Tibial artery (tissue), 4 donors: Measurements from ENCODE around the gene ENTREP3.

ENCODE experiments used
- DNase-seq, 2 donors: peaks; one replicate each; pipeline ENCODE4 v3.0.0-alpha.2; 2019
- H3K27ac ChIP-seq, 2 donors: fragments of 200-600 bp; sonication (generic) in 1 of 2; 1 replicate in 1 of 2; 2 replicates in 1 of 2; pipeline ENCODE4 v1.5.1; 2018 to 2019; ENCODE audit warnings: mild to moderate bottlenecking in 1 of 2
- H3K27me3 ChIP-seq, 2 donors: fragments of 200-600 bp; sonication (generic) in 1 of 2; one replicate each; pipeline versions ENCODE4 v1.5.1 to v1.6.0; 2016 to 2019
- H3K36me3 ChIP-seq, 3 donors: fragments of 200-600 bp; sonication (generic) in 2 of 3; one replicate each; pipeline ENCODE4 v1.5.1; 2016 to 2019; ENCODE audit warnings: mild to moderate bottlenecking in 2 of 3
- H3K4me1 ChIP-seq, 4 donors: fragments of 200-600 bp; sonication (generic) in 2 of 4; 1 replicate in 3 of 4; 2 replicates in 1 of 4; pipeline ENCODE4 v1.5.1; 2016 to 2019
- H3K4me3 ChIP-seq, 2 donors: fragments of 200-600 bp; sonication (generic) in 1 of 2; 1 replicate in 1 of 2; 2 replicates in 1 of 2; pipeline ENCODE4 v1.5.1; 2018 to 2019; ENCODE audit warnings: mild to moderate bottlenecking in 2 of 2
- H3K9me3 ChIP-seq, 3 donors: fragments of 200-600 bp; sonication (generic) in 1 of 3; one replicate each; pipeline ENCODE4 v1.5.1; 2016 to 2019
- intact Hi-C: fragments of 100-400 bp; cut with DNase I; formaldehyde crosslinking; loops from one replicate; pipeline ENCODE4 v1.15.0; 2023; ENCODE audit warnings: low total_unique reads
- TF ChIP-seq, protein P1 (sequence below), 2 experiments: fragments of 200-600 bp in 1 of 2; fragments of 450-650 bp in 1 of 2; IDR thresholded peaks; one replicate each; pipeline ENCODE4 v1.5.1; 2017 to 2019; ENCODE audit warnings: antibody characterized with exemption in 2 of 2, mild to moderate bottlenecking in 1 of 2, moderate library complexity in 1 of 2

Gene ENTREP3

DNA sequence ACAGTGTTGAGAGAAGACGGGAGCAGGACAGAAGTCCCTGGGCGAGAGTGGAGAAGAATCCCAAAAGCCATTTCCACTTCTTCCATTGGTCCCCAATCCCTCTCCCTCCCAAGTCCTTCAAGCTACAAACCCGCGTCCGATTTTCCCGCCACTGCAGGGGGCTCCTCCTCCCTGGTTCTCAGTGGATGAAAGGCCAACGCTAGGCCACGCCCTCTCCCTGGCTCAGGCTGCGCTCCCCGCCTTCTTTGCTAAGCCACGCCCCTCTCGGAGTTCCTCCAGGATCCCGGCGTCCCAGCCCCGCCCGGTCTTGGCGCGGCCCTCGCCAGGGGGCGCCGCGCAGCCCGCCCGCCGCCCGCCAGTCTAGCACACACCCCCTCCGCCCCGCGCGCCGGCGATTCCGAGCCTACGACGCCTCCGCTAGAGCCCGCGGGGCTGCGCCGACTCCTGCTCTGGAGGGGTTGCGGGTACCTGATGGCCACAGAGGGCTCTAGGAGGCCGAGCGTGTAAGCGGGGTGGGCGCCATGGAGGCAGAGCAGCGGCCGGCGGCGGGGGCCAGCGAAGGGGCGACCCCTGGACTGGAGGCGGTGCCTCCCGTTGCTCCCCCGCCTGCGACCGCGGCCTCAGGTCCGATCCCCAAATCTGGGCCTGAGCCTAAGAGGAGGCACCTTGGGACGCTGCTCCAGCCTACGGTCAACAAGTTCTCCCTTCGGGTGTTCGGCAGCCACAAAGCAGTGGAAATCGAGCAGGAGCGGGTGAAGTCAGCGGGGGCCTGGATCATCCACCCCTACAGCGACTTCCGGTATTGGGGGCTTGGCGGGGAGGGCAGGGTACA is 22.0 kb upstream of the ENTREP3 start, which contains the start of gene HCN3:
Gene HCN3, plus strand, starts transcription at position 394 of the 832 bp plus-strand sequence. Its CDS starts 128 bp downstream, at position 522.
- H3K9me3 ChIP-seq, result no peaks in the 10 kb centered on the region
- H3K4me3 ChIP-seq, result peak within 1 kb of the TSS; percentile 59 to 77
- no peaks in the 10 kb centered on the region for H3K36me3 ChIP-seq
- DNase-seq, result peak; percentile 97 to 98
- peaks cover 17 to 28% (median 24%) of the 10 kb centered on the region in 4 donors for H3K4me1 ChIP-seq
- intact Hi-C loops, result loop anchor here (5.0 to 10.0 kb wide), 3 partner anchors 45 to 315 kb away; partner anchors contain the start of genes ASH1L and RUSC1
- peak within 1 kb of the TSS; percentile 60 to 66 for H3K27ac ChIP-seq
- TF ChIP-seq, protein P1, sequence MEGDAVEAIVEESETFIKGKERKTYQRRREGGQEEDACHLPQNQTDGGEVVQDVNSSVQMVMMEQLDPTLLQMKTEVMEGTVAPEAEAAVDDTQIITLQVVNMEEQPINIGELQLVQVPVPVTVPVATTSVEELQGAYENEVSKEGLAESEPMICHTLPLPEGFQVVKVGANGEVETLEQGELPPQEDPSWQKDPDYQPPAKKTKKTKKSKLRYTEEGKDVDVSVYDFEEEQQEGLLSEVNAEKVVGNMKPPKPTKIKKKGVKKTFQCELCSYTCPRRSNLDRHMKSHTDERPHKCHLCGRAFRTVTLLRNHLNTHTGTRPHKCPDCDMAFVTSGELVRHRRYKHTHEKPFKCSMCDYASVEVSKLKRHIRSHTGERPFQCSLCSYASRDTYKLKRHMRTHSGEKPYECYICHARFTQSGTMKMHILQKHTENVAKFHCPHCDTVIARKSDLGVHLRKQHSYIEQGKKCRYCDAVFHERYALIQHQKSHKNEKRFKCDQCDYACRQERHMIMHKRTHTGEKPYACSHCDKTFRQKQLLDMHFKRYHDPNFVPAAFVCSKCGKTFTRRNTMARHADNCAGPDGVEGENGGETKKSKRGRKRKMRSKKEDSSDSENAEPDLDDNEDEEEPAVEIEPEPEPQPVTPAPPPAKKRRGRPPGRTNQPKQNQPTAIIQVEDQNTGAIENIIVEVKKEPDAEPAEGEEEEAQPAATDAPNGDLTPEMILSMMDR (IDR thresholded peaks at IDR 0.05), result peak; percentile 64 to 73
- H3K27me3 ChIP-seq, result no peaks in the 10 kb centered on the region

DNA sequence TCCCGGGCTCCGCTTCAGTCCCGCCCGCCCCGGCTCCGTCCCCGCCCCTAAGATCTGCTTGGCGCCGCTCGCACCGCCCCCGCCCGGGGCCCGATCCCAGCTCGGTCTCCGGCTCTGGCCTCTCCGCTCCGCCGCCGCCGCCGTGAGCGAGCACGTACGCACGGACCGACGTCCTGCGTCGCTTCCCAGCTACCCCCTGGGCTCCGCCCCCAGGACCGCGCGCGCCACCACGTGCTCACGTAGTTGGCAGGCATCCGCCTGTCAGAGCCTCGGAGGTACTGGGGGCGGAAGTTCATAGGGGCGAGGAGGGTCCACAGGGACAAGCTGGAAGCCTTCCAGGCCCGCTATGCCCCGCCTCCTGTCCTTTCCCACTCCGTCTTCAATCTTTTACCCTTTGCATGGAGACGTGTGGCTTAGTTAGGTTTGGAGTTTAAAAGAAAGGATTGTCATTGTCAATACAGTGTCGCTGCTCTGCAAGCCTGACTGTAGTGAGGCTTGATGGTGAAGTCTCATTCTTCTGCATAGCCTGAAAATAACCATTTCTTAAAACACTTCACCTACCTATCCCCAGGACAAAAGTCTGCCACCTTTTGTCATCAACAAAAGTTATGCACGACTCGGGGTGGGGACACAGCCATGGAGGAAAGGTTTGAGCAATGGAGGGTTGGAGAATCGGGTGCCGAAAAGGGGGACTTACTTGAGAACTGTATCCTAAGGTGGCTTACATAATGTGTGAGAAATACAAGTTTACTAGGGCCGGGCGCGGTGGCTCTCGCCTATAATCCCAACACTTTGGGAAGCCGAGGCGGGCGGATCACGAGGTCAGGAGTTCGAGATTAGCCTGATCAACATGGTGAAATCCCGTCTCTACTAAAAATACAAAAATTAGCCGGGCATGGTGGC is 18.3 kb upstream of the ENTREP3 start, which contains the start of gene CLK2:
Gene CLK2, minus strand, starts transcription at position 162 of the 903 bp plus-strand sequence. CDS start 2,527 bp downstream, outside the sequence.
- DNase-seq, result peak; percentile 92 to 97
- Histone ChIP-seq H3K9me3 (no peaks in the 10 kb centered on the region), H3K4me1 (peaks cover 17 to 41% (median 36%) of the 10 kb centered on the region in 4 donors), H3K27me3 (no peaks in the 10 kb centered on the region), H3K4me3 (peak within 1 kb of the TSS; percentile 61 to 67), H3K36me3 (peaks cover 23 to 27% (median 23%) of the 10 kb centered on the region in 3 donors), H3K27ac (peak within 1 kb of the TSS; percentile 88 to 93)
- intact Hi-C loops, result loop anchor here (10.0 kb wide), 1 partner anchor 291 kb away; the partner anchor contains the start of gene ASH1L
- TF ChIP-seq, protein P1 (IDR thresholded peaks at IDR 0.05), result no peak

- Histone ChIP-seq H3K36me3 (peaks cover 32 to 35% (median 32%) of the 10 kb centered on the region in 3 donors), H3K27me3 (no peaks in the 10 kb centered on the region), H3K4me3 (peak overlapping the region; percentile 61 to 67), H3K4me1 (peaks cover 10 to 32% (median 28%) of the 10 kb centered on the region in 4 donors), H3K27ac (peak overlapping the region; percentile 88 to 93), H3K9me3 (no peaks in the 10 kb centered on the region)
- TF ChIP-seq, protein P1 (IDR thresholded peaks at IDR 0.05), result no peak
- no peak for DNase-seq
- intact Hi-C loops, result loop anchor here (10.0 kb wide), 1 partner anchor 292 kb away; the partner anchor contains the start of gene ASH1L
Measured at GRCh38 chr1:155272466-155273342, 17.4 kb upstream of the ENTREP3 start.

- intact Hi-C loops, result no loop called here
- Histone ChIP-seq H3K36me3 (peaks cover 62 to 69% (median 65%) of the 10 kb centered on the region in 3 donors), H3K4me1 (peaks cover 3 to 22% (median 20%) of the 10 kb centered on the region in 4 donors), H3K27ac (no peak overlapping the region), H3K4me3 (no peak overlapping the region), H3K27me3 (no peaks in the 10 kb centered on the region), H3K9me3 (no peaks in the 10 kb centered on the region)
- no peak for DNase-seq
- TF ChIP-seq, protein P1 (IDR thresholded peaks at IDR 0.05), result no peak
Measured at GRCh38 chr1:155269381-155269780, 14.1 kb upstream of the ENTREP3 start.
